IMR-90 (cell line): ENCODE measurements around the gene MOB3B. TPM values are rescaled to one million over a fixed set of nuclear protein-coding genes. Genes with fewer than 3 reads are reported as not detected.

Source experiments
- ATAC-seq: fragments of 200-7000 bp; cut with Tn5 transposase; 2 replicates; pipeline ENCODE4 v1.9.1; 2020; ENCODE audit warnings: low read depth, mild to moderate bottlenecking, moderate library complexity
- BruUV-seq: library from RNA; stranded (reverse); fragments of 400-500 nt; replicated peaks from 2 replicates; lab custom pipeline; 2021; lab: Mats Ljungman, UMichigan
- CTCF ChIA-PET: fragments of 300-600 bp; formaldehyde crosslinking; extraction: SDS; loops from one replicate; lab custom pipeline; 2021; ENCODE audit warnings: antibody characterized with exemption; lab: Yijun Ruan, JAX
- POLR2A ChIA-PET: fragments of 300-600 bp; sonication (Branson Sonifier 250); formaldehyde crosslinking; loops from one replicate; lab custom pipeline; 2022; ENCODE audit warnings: antibody characterized with exemption; ENCODE audit not compliant: unreplicated experiment; lab: Charles Lee
- DNase-seq: peaks from one replicate; pipeline ENCODE4 v3.0.0; 2013
- H2AFZ ChIP-seq: replicated peaks from 2 replicates; pipeline ENCODE3; 2013; ENCODE audit warnings: low read length, mild to moderate bottlenecking; ENCODE audit not compliant: poor library complexity
- H2AK5ac ChIP-seq: 2 replicates; pipeline ENCODE4 v1.6.1; 2013; ENCODE audit warnings: low read depth, low read length, inconsistent platforms
- H2AK9ac ChIP-seq: replicated peaks from 2 replicates; pipeline ENCODE3; 2013; ENCODE audit warnings: mild to moderate bottlenecking, low read depth, low read length, moderate library complexity; ENCODE audit not compliant: poor library complexity
- H2BK120ac ChIP-seq: 2 replicates; pipeline ENCODE4 v1.6.1; 2013; ENCODE audit warnings: low read depth, low read length, inconsistent platforms
- H2BK15ac ChIP-seq: 3 replicates; pipeline ENCODE4 v1.6.1; 2013; ENCODE audit warnings: low read depth, low read length, inconsistent platforms
- H2BK20ac ChIP-seq: 2 replicates; pipeline ENCODE4 v1.6.1; 2013; ENCODE audit warnings: low read depth, mild to moderate bottlenecking, inconsistent platforms, low read length, moderate library complexity
- H2BK5ac ChIP-seq: 2 replicates; pipeline ENCODE4 v1.6.1; 2013; ENCODE audit warnings: mild to moderate bottlenecking, low read depth, low read length, inconsistent platforms; ENCODE audit not compliant: poor library complexity, severe bottlenecking
- H3K14ac ChIP-seq: replicated peaks from 2 replicates; pipeline ENCODE4 v1.6.1; 2013; ENCODE audit warnings: low read depth, low read length, inconsistent platforms
- H3K18ac ChIP-seq: 2 replicates; pipeline ENCODE4 v1.6.1; 2013; ENCODE audit warnings: low read depth, low read length, control low read depth
- H3K23ac ChIP-seq: 2 replicates; pipeline ENCODE4 v1.6.1; 2013; ENCODE audit warnings: low read depth, low read length, inconsistent platforms
- H3K27ac ChIP-seq: 2 replicates; pipeline ENCODE4 v1.5.1; 2013; ENCODE audit warnings: mild to moderate bottlenecking, control low read depth, low read length; ENCODE audit not compliant: insufficient read depth
- H3K27me3 ChIP-seq: 2 replicates; pipeline ENCODE4 v1.6.1; 2013; ENCODE audit warnings: low read length; ENCODE audit not compliant: control insufficient read depth, insufficient read depth
- H3K36me3 ChIP-seq: 2 replicates; pipeline ENCODE4 v1.6.1; 2013; ENCODE audit warnings: low read length, mixed read lengths; ENCODE audit not compliant: control insufficient read depth, insufficient read depth
- H3K4ac ChIP-seq: 2 replicates; pipeline ENCODE4 v1.6.1; 2013; ENCODE audit warnings: low read depth, low read length, inconsistent platforms
- H3K4me1 ChIP-seq: 2 replicates; pipeline ENCODE4 v1.6.1; 2013; ENCODE audit warnings: low read length, mixed read lengths; ENCODE audit not compliant: control insufficient read depth, insufficient read depth
- H3K4me2 ChIP-seq: 2 replicates; pipeline ENCODE4 v1.6.1; 2013; ENCODE audit warnings: low read depth, mild to moderate bottlenecking, control low read depth, low read length, moderate library complexity
- H3K4me3 ChIP-seq: 2 replicates; pipeline ENCODE4 v1.5.1; 2013; ENCODE audit warnings: low read depth, mild to moderate bottlenecking, control low read depth, low read length, moderate library complexity; ENCODE audit not compliant: insufficient read depth
- H3K56ac ChIP-seq: 2 replicates; pipeline ENCODE4 v1.6.1; 2013; ENCODE audit warnings: low read length, inconsistent platforms; ENCODE audit not compliant: insufficient read depth; ENCODE audit errors: extremely low read depth
- H3K79me1 ChIP-seq, 2 experiments: 2 replicates each; pipeline ENCODE4 v1.6.1; 2013; ENCODE audit warnings: low read length in 2 of 2, inconsistent platforms in 1 of 2, low read depth in 1 of 2
- H3K9ac ChIP-seq: 2 replicates; pipeline ENCODE4 v1.6.1; 2013; ENCODE audit warnings: low read depth, low read length, control low read depth
- H3K9me1 ChIP-seq: 2 replicates; pipeline ENCODE4 v1.6.1; 2013; ENCODE audit warnings: low read length, inconsistent platforms; ENCODE audit not compliant: insufficient read depth
- H3K9me3 ChIP-seq: 2 replicates; pipeline ENCODE4 v1.6.1; 2013; ENCODE audit warnings: low read length; ENCODE audit not compliant: control insufficient read depth, insufficient read depth
- H4K20me1 ChIP-seq: 2 replicates; pipeline ENCODE4 v1.6.1; 2013; ENCODE audit warnings: low read length, inconsistent platforms; ENCODE audit not compliant: insufficient read depth
- H4K5ac ChIP-seq: 2 replicates; pipeline ENCODE4 v1.6.1; 2013; ENCODE audit warnings: mild to moderate bottlenecking, low read depth, low read length, control low read depth
- H4K8ac ChIP-seq, 2 experiments: 2 replicates each; pipeline ENCODE4 v1.6.1; 2013; ENCODE audit warnings: low read depth in 2 of 2, low read length in 2 of 2, control low read depth in 1 of 2, inconsistent platforms in 1 of 2
- H4K91ac ChIP-seq: 2 replicates; pipeline ENCODE4 v1.6.1; 2013; ENCODE audit warnings: low read depth, low read length, inconsistent platforms; ENCODE audit not compliant: insufficient read depth
- BHLHE40 ChIP-seq: fragments of 150-350 bp; IDR thresholded peaks from 2 replicates; pipeline ENCODE4 v1.6.1; 2016; ENCODE audit warnings: mild to moderate bottlenecking, low read depth, low read length
- CEBPB ChIP-seq: IDR thresholded peaks from 2 replicates; pipeline ENCODE4 v1.6.1; 2012; ENCODE audit warnings: low read depth, low read length, improper control_type of control experiment
- CHD1 ChIP-seq: IDR thresholded peaks from 2 replicates; pipeline ENCODE4 v1.6.1; 2012; ENCODE audit warnings: low read depth, low read length, improper control_type of control experiment
- FOS ChIP-seq: fragments of 150-350 bp; IDR thresholded peaks from 2 replicates; pipeline ENCODE4 v1.6.1; 2016; ENCODE audit warnings: low read depth, low read length
- MAFK ChIP-seq: IDR thresholded peaks from 2 replicates; pipeline ENCODE4 v1.6.1; 2012; ENCODE audit warnings: low read depth, low read length, improper control_type of control experiment
- MAZ ChIP-seq: IDR thresholded peaks from 2 replicates; pipeline ENCODE4 v1.6.1; 2012; ENCODE audit warnings: low read depth, mild to moderate bottlenecking, low read length, improper control_type of control experiment, moderate library complexity, borderline replicate concordance
- MXI1 ChIP-seq: IDR thresholded peaks from 2 replicates; pipeline ENCODE4 v1.6.1; 2012; ENCODE audit warnings: low read depth, mild to moderate bottlenecking, low read length, moderate library complexity, borderline replicate concordance
- NFE2L2 ChIP-seq: fragments of 150-350 bp; IDR thresholded peaks from 2 replicates; pipeline ENCODE4 v1.6.1; 2016; ENCODE audit warnings: low read depth, mild to moderate bottlenecking, low read length
- POLR2A ChIP-seq: IDR thresholded peaks from 2 replicates; pipeline ENCODE4 v1.6.1; 2012; ENCODE audit warnings: mild to moderate bottlenecking, low read depth, low read length
- RAD21 ChIP-seq: IDR thresholded peaks from 2 replicates; pipeline ENCODE4 v1.6.1; 2012; ENCODE audit warnings: low read length, improper control_type of control experiment
- RCOR1 ChIP-seq: IDR thresholded peaks from 2 replicates; pipeline ENCODE4 v1.6.1; 2012; ENCODE audit warnings: mild to moderate bottlenecking, low read length, improper control_type of control experiment; ENCODE audit not compliant: insufficient replicate concordance
- RFX5 ChIP-seq: IDR thresholded peaks from 2 replicates; pipeline ENCODE4 v1.8.0; 2012; ENCODE audit warnings: low read depth, mild to moderate bottlenecking, low read length, moderate library complexity
- WGBS, 2 experiments: methylation state at CpG; one replicate each; pipeline versions ENCODE4 v1.1.5 to v1.1.7; 2013; ENCODE audit warnings: missing lambda C conversion rate in 2 of 2; ENCODE audit not compliant: insufficient read length in 1 of 2; ENCODE audit errors: extremely low coverage in 2 of 2; 5-methylcytosine and 5-hydroxymethylcytosine counted together
- dilution Hi-C: fragments of 300-500 bp; cut with HindIII; formaldehyde crosslinking; loops from one replicate; pipeline ENCODE4 v1.14.3; 2018; ENCODE audit warnings: low sequenced_read_pairs; ENCODE audit not compliant: unreplicated experiment
- in situ Hi-C: fragments of 300-500 bp; cut with MboI; formaldehyde crosslinking; loops from 3 replicates; pipeline ENCODE4 v1.14.3; 2019; ENCODE audit warnings: low sequenced_read_pairs, inconsistent platforms, mixed read lengths
- intact Hi-C: fragments of 100-400 bp; cut with micrococcal nuclease; formaldehyde crosslinking; loops from 2 replicates; pipeline ENCODE4 v1.10.0; 2022
- polyA plus RNA-seq, 3 experiments: library from polyadenylated mRNA; depleted of rRNA; stranded (reverse); fragments of >200 nt; gene quantifications; 2 replicates each; pipeline ENCODE4 v1.2.3, GENCODE V29; 2012; ENCODE audit warnings: low replicate concordance in 1 of 3
- total RNA-seq: library from RNA; depleted of rRNA; stranded (reverse); fragments of >200 nt; gene quantifications from 2 replicates; pipeline ENCODE4 v1.2.3, GENCODE V29; 2012
- TF ChIP-seq, protein P1 (sequence below): conservative IDR thresholded peaks from 2 replicates; pipeline ENCODE4 v1.5.1; 2012; ENCODE audit warnings: mild to moderate bottlenecking, low read depth, low read length, improper control_type of control experiment
- TF ChIP-seq, protein P2 (sequence below): fragments of 150-350 bp; IDR thresholded peaks from 2 replicates; pipeline ENCODE4 v1.6.1; 2016; ENCODE audit warnings: low read depth, mild to moderate bottlenecking, low read length, moderate library complexity, borderline replicate concordance
- TF ChIP-seq, protein P3 (sequence below): fragments of 150-350 bp; IDR thresholded peaks from 2 replicates; pipeline ENCODE4 v1.6.1; 2017; ENCODE audit warnings: mild to moderate bottlenecking, antibody characterized with exemption, low read length, low read depth

MOB3B gene
- total and polyA plus RNA-seq, 2 of the 4 experiments (the other 2 are of a cell fraction), result under 0.01 to 0.02 TPM

DNA sequence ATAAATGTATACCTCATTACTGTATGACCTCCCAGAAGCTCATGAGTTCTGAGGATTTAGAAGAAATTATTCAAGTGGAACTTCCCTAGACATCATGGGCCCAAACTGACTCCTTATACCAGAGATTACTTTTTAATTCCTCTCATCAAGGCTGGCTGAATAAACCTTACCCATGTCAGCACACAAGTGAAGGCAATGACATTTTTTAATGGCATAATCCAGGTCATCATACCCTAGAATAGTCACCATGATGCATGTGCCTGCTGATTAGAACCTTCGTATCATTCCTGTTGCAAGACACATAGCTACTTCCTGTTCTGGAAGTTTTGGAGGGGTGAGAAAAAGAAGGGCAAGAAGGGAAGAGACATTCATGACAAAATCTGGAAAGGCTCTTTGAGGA, 55.3 kb downstream of the MOB3B start:
- ChIA-PET CTCF (no interaction called here), POLR2A (no interaction called here)
- H2BK20ac ChIP-seq, result no peak overlapping the region
- dilution Hi-C loops (no loop called here), in situ Hi-C loops (no loop called here), intact Hi-C loops (no loop called here)
- no peak overlapping the region for H3K14ac ChIP-seq
- no peak overlapping the region for H3K56ac ChIP-seq
- H3K4ac ChIP-seq, result no peak overlapping the region
- WGBS, 2 experiments, result no CpG with 5 or more reads among the region's 1 CpG
- no peak for DNase-seq
- H3K4me2 ChIP-seq, result no peak overlapping the region
- no peak for ATAC-seq
- H2BK120ac ChIP-seq, result no peak overlapping the region
- H4K91ac ChIP-seq, result no peak overlapping the region
- H3K9me1 ChIP-seq, result no peaks in the 10 kb centered on the region
- H3K4me3 ChIP-seq, result no peak overlapping the region
- H3K36me3 ChIP-seq, result no peaks in the 10 kb centered on the region
- no peaks in the 10 kb centered on the region for H3K27me3 ChIP-seq
- no peak overlapping the region for H2AK5ac ChIP-seq
- H3K79me1 ChIP-seq, result no peaks in the 10 kb centered on the region
- no peak overlapping the region for H4K5ac ChIP-seq
- H2AK9ac ChIP-seq, result no peak overlapping the region
- H3K9me3 ChIP-seq, result no peaks in the 10 kb centered on the region
- no peak overlapping the region for H3K27ac ChIP-seq
- TF ChIP-seq CEBPB (no peak), MXI1 (no peak), POLR2A (no peak), CHD1 (no peak), RCOR1 (no peak), MAZ (no peak), RFX5 (no peak), MAFK (no peak), FOS (no peak), RAD21 (no peak), NFE2L2 (no peak), BHLHE40 (no peak)
- TF ChIP-seq, protein P1, sequence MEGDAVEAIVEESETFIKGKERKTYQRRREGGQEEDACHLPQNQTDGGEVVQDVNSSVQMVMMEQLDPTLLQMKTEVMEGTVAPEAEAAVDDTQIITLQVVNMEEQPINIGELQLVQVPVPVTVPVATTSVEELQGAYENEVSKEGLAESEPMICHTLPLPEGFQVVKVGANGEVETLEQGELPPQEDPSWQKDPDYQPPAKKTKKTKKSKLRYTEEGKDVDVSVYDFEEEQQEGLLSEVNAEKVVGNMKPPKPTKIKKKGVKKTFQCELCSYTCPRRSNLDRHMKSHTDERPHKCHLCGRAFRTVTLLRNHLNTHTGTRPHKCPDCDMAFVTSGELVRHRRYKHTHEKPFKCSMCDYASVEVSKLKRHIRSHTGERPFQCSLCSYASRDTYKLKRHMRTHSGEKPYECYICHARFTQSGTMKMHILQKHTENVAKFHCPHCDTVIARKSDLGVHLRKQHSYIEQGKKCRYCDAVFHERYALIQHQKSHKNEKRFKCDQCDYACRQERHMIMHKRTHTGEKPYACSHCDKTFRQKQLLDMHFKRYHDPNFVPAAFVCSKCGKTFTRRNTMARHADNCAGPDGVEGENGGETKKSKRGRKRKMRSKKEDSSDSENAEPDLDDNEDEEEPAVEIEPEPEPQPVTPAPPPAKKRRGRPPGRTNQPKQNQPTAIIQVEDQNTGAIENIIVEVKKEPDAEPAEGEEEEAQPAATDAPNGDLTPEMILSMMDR, result no peak
- TF ChIP-seq, protein P2, sequence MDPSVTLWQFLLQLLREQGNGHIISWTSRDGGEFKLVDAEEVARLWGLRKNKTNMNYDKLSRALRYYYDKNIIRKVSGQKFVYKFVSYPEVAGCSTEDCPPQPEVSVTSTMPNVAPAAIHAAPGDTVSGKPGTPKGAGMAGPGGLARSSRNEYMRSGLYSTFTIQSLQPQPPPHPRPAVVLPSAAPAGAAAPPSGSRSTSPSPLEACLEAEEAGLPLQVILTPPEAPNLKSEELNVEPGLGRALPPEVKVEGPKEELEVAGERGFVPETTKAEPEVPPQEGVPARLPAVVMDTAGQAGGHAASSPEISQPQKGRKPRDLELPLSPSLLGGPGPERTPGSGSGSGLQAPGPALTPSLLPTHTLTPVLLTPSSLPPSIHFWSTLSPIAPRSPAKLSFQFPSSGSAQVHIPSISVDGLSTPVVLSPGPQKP, result no peak
- TF ChIP-seq, protein P3, sequence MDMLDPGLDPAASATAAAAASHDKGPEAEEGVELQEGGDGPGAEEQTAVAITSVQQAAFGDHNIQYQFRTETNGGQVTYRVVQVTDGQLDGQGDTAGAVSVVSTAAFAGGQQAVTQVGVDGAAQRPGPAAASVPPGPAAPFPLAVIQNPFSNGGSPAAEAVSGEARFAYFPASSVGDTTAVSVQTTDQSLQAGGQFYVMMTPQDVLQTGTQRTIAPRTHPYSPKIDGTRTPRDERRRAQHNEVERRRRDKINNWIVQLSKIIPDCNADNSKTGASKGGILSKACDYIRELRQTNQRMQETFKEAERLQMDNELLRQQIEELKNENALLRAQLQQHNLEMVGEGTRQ, result no peak
- no peaks in the 10 kb centered on the region for H3K4me1 ChIP-seq
- no peak overlapping the region for H3K23ac ChIP-seq
- H4K8ac ChIP-seq, result no peak overlapping the region
- H4K20me1 ChIP-seq, result no peaks in the 10 kb centered on the region
- no peak overlapping the region for H2BK15ac ChIP-seq
- H3K9ac ChIP-seq, result no peak overlapping the region
- no peak overlapping the region for H2BK5ac ChIP-seq
- no peak overlapping the region for H2AFZ ChIP-seq
- no TSS peak for BruUV-seq
- no peak overlapping the region for H3K18ac ChIP-seq
